NCI-H748 (cell line): Measurements from ENCODE around the gene MVB12B.

Experiments
- DNase-seq: peaks from one replicate; lab custom pipeline; 2025; ENCODE audit not compliant: unreplicated experiment; lab: John Stamatoyannopoulos, UW

Gene MVB12B

GRCh38 chr9:126486276-126486675, 159.6 kb downstream of the MVB12B start:
- DNase-seq: no peak

- no peak for DNase-seq
Observed at GRCh38 chr9:126487856-126488255, 161.2 kb downstream of the MVB12B start.

- DNase-seq: no peak
Observed at GRCh38 chr9:126488310-126488709, 161.7 kb downstream of the MVB12B start.

DNA sequence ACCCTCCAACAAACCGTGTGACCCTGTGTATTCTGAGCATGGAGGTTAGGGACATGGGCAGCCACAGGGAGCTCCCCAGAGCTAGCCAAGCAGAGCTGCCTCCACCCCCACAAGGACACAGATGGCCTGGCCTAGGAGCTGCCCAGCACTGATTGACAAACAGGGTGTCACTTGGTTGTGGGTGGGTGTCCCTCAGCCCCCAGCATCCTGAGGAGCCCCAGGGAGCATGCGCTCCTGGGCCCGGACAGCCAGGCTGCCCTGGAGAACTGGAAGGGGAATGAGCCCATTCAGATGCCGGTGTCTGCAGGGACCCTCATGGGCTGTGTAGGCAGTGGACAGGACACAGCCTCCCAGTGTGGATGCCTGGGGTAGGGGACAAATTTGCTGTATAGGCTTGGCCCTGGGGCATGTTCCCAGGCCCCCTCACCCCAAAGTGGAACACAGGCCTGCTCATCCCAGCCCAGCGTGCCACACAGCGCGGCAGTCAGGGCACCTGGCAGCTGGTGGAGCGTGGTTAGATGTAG, 162.3 kb downstream of the MVB12B start:
- DNase-seq: no peak

DNA sequence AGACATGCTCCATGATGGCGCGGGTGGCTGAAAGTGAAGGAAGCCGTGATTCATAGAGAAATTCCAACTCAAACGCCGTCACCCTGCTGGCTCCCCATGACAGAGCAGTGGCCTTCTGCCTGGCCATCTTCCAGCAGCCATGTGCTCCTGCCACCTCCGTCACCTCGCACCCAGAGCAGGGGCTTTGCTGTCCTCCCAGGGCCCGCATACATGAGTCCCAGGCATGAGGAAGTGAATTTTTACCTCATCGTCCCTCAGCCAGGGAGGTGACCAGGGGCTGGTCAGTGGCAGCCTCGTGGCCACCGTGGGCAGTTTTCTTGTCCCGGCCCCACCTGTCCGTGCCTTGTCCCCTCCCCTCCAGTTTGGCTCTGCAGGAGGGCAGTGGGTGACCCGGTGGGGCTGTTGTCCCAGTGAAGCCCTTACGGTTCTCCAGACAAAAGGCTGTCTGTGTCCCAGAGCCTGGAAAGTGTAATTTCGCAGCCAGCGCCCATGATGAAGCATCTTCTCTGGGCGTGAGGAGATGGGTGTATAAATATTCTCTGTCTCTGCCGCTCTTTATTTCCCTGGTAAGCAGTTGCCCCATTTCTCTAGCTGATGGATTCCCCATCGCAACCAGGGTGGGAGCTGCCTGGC, 163.1 kb downstream of the MVB12B start:
- no peak for DNase-seq

DNA sequence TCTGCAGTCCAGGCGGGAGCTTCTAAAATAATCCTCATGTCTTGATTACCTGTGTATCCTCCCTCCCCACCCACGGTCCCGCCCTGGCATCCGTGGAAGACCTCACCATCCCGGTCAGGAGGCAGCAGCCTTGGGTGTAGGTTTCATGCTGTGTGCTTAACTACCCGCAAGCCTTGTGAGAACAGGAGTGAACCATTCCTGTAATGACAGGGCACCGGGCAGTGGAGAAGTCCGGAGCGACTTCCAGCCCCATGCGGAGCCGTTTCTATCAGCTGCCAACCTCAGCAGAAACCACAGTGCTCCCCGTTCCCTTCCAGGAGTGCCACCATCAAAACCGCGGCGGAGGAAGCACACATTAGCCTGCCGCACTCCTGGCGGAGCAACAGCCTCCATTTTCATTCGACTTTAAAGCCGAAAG, 163.6 kb downstream of the MVB12B start:
- peak; percentile 82 for DNase-seq

GRCh38 chr9:126490871-126491567, 164.4 kb downstream of the MVB12B start:
- peak; percentile 76 for DNase-seq

DNA sequence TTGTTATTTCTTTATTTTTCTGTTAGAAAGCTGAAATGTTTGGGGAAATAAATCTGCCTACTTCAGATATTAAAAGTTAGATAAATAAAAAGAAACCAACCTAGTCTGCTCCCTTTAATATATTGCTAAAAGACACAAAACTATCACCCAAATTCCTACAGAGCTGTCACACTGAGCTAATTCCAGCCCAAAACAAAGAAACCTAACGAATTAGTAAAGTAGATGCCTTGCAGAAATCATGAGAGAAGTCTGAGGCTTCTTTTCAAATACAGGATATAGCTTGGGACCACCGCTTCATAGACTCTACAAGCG, 164.9 kb downstream of the MVB12B start:
- DNase-seq: no peak

DNA sequence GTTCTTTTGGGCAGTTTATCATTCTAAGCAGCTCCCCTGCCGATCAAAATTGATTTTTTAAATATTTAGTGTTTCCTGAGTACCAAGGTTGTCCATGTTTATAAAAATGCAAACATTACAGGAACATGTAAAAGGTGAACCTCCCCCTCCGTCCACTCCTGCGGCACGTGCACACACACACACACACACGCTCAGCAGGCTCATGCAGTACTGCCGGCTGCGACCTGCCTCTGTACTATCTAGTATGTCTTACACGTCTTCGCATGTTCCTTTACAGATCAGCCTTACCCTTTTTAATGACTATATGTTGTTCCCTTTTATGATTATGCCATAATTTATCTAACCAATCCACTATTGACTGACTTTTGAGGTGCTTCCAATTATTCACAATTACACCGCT, 165.3 kb downstream of the MVB12B start:
- DNase-seq: no peak

DNA sequence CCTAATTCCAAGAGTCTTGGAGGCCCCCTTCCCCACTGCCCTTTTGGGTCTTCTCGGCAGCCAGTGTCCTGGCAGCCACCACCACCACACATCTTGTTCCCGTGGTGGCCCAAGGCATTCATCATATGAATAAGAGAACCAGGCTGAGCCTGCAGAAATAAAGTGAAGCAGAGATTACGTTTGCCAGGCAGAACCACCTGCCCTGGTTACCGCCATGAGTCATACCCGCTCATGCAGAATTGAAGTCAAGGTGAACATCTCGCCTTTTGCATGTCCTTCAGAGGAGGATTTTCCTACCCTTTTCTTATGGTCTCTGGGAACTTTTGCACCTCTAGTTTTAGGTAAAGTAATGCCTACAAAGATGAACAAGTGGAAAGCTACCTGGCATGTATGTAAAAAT, 167.6 kb downstream of the MVB12B start:
- no peak for DNase-seq

GRCh38 chr9:126494746-126495145, 168.1 kb downstream of the MVB12B start:
- DNase-seq: no peak

DNA sequence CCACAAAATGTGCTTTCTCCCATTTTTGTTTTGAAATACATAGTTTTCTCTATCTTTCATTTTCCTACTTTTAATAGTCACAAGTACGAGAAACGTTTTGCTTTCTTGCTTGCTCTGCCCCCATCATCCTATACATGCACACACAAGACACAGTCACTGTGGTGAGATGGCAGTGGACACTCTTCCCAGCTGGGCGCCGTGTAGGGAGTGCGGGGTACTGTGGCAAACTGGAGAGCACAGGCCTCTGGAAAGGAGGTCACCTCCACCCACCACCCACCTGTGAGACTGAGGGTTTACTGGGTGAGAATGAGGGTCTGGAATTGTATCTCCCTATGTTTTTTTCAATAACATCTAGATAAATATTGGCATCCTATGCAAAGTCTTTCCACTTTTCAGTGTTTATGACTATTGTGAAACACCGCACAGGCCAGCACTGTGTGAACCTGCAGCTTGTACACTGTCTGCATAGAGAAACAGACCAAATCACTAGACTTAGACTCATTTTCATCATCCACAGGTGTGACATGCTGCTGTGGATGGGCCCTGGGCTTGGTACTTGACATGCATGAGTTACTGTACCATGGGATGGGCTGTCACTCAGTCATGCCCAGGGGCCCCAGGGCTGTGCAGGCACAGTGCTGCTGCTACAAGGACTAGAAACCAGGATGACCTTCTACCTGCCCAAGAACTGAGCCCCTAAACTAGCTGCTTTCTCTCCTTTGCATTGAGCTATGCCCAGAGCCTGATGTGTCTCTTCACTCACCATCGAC, 169.0 kb downstream of the MVB12B start:
- DNase-seq: no peak

- no peak for DNase-seq
Observed at GRCh38 chr9:126496181-126496576, 169.6 kb downstream of the MVB12B start.

DNA sequence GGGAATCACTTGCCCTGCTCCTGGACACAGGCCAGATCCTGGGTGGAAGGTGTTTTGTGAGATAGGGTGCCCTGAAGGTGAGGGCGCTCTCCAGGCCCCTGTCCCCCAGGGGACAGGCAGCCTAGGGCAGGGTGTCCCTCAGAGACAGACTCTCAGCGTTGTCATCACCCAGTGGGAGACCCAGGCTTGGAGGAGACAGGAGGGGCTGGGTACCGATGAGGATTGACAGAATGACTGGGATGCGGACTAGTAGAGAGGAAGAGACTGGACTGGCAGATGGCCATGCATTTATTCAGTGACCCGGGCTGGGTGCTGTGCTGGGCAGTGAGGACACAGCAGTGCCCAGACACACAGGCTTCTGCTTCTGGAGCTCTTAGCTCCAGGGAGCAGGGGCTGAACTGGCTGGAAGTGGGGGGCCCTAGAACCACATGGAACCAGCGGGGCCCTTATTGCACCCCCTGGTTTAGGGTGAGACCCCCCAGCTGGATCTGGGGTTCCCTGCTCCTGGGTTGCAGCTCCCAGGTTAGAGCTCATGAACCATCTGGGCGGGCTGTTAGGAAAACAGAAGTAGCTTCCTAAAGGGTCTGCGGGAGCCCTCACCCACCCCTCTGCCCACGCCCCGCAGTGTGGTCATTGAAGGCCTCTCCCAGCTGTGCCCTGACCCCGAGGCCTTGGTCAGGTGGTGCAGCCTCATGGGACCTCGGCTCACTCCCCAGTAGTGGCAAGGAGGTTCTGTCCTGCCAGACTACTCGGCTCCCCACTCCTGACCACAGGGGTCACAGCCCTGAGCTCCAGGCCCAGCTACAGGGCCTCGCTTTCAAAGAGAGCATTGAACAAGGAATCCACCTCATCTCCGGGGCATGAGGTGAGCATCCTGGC, 170.4 kb downstream of the MVB12B start:
- DNase-seq: no peak

DNA sequence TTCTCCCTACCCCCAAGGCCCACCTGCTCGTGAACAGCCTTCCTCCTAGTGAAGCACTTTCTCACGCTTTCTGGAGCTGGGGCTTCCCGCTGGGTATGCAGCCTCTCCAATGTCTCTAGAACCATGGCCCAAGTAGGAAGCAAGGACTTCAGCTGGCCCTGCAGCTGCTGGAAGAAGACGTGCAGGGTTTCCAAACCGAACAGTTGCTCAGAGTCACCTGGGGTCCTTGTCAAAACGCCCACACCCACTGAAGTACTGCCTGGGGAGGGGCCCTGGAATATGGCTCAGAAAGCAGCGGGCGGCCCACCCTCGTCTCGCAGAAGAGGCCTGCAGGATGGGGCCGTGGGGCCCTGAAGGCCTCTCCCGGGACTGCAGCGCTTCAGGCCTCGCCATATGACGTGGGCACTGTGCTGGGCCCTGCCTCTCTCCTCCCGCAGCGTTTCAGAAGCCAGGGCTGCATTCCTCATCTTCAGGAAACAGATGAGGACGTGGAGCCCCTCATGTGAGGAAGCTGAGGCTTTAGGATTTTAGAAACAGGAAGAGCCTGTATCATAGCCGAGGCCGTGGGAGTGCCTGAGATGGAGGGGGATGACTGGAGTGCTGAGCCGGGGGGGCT, 171.1 kb downstream of the MVB12B start:
- no peak for DNase-seq

- DNase-seq: no peak
Observed at GRCh38 chr9:126498331-126498730, 171.7 kb downstream of the MVB12B start.

- peak; percentile 62 for DNase-seq
Observed at GRCh38 chr9:126499005-126499910, 172.6 kb downstream of the MVB12B start.

GRCh38 chr9:126499911-126500599, 173.4 kb downstream of the MVB12B start:
- peak; percentile 45 for DNase-seq
